H1 (cell line): Measurements from ENCODE around the gene POLR3A. TPM values are rescaled to one million over a fixed set of nuclear protein-coding genes. Genes with fewer than 3 reads are reported as not detected.

Experiments used
- CBX5 ChIP-seq: fragments of 300-800, 300-1000 bp; sonication (generic); IDR thresholded peaks from 2 replicates; pipeline ENCODE4 v1.7.1; 2016; ENCODE audit warnings: antibody characterized with exemption, low read length, low read depth
- FOSL1 ChIP-seq: IDR thresholded peaks from 2 replicates; pipeline ENCODE4 v1.6.1; 2011; ENCODE audit warnings: mild to moderate bottlenecking, low read depth, low read length, moderate library complexity; ENCODE audit not compliant: insufficient read depth
- NANOG ChIP-seq: IDR thresholded peaks from 2 replicates; pipeline ENCODE4 v1.6.1; 2011; ENCODE audit warnings: low read length, low read depth, mild to moderate bottlenecking, inconsistent platforms; ENCODE audit not compliant: insufficient read depth, poor library complexity, severe bottlenecking
- PHF8 ChIP-seq: fragments of 200-600 bp; sonication (generic); conservative IDR thresholded peaks from 2 replicates; pipeline ENCODE4 v1.7.1; 2012; ENCODE audit warnings: low read depth, mild to moderate bottlenecking, inconsistent platforms, low read length, moderate library complexity
- SIN3A ChIP-seq, 2 experiments: IDR thresholded peaks in 1 of 2; conservative IDR thresholded peaks in 1 of 2; 2 replicates each; pipeline ENCODE4 v1.6.1; 2011 to 2012; ENCODE audit warnings: low read length in 2 of 2, improper control_type of control experiment in 1 of 2, low read depth in 1 of 2, mild to moderate bottlenecking in 1 of 2
- YY1 ChIP-seq: IDR thresholded peaks from 2 replicates; pipeline ENCODE4 v1.6.1; 2011; ENCODE audit warnings: low read depth, mild to moderate bottlenecking, low read length
- polyA plus RNA-seq, 7 experiments: library from polyadenylated mRNA; depleted of rRNA in 3 of 7; stranded (reverse) in 5 of 7; unstranded in 2 of 7; fragments of >200 nt in 5 of 7; fragments of 200-250 nt in 2 of 7; gene quantifications; 1 replicate in 5 of 7; 2 replicates in 1 of 7; 4 replicates in 1 of 7; pipeline versions ENCODE4 v1.2.1 to v1.2.3, GENCODE V29; 2011 to 2013; ENCODE audit warnings: missing spikeins in 2 of 7, mixed read lengths in 2 of 7
- total RNA-seq: library from RNA; stranded (reverse); fragmentation: NEBNext Ultra II Directional; extraction: Animal tissue kit (Norgen Biotek cat#: 25700); gene quantifications from 2 replicates; pipeline ENCODE4 v1.2.1, GENCODE V29; 2021

The POLR3A gene
- total and polyA plus RNA-seq, 2 of the 8 experiments (the other 6 are each of a cell fraction or from before 2014, with no cell fraction given) = 11.3 to 38.6 TPM

DNA sequence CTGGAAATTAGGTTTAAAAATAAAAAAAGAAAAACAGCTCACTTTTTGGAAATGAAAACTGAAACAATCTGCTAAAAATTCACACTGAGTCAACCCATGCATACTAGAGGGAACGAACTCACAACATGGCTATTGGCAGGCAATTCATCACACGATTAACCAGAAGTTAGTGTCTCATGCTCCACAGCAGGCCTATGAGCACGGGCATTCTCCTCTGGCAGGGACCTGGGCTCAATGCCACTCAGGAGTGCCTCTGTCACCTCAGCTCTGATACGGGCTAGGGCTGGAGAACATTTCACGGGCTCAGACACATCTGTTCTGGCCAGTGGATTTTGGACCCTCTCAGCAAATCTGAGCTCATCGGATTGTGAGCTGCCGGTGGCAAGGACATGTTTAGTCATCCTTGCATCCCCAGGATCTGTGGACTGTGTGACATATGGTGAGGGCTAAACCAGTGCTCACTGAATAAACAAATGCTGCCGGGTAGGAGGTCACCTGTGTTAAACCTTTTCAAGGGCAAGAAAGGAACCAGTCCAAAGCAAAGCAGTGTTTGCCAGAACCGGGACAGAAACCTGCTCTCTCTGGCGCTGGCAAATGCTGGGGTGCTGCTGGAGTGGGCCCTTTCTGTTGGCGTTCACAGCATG is 40.1 kb downstream of the POLR3A start (continued):
- no peak for TF ChIP-seq NANOG
- TF ChIP-seq YY1 = no peak
- no peak for TF ChIP-seq PHF8
- no peak for TF ChIP-seq SIN3A (conservative IDR thresholded peaks at IDR 0.05 in 1 of 2, IDR thresholded peaks at IDR 0.05 in 1 of 2; ENCODE audit: low read depth in 1 of 2, low read length in 2 of 2)
- no peak for TF ChIP-seq CBX5
- TF ChIP-seq FOSL1 = no peak
